Measurements from ENCODE around the gene POMGNT1.

POMGNT1 gene

GRCh38 chr1:46181343-46182260 is 16.6 kb downstream of the POMGNT1 start:
- DNase-seq = peak; percentile 85

GRCh38 chr1:46180082-46180616 is 18.1 kb downstream of the POMGNT1 start:
- DNase-seq = peak; percentile 53

GRCh38 chr1:46179138-46180081 is 18.8 kb downstream of the POMGNT1 start:
- DNase-seq = peak; percentile 76

GRCh38 chr1:46176211-46176865 is 21.9 kb downstream of the POMGNT1 start, which contains the start of gene P3R3URF:
TSS of gene P3R3URF (minus strand) at chr1:46176488. CDS start at chr1:46176471, 17 bp downstream.
- no peak for DNase-seq

GRCh38 chr1:46175243-46175642 is 23.0 kb downstream of the POMGNT1 start:
- no peak for DNase-seq

- no peak for DNase-seq
Measured at GRCh38 chr1:46174448-46175231, 23.6 kb downstream of the POMGNT1 start, which contains the start of gene TSPAN1. TSS of gene TSPAN1 (plus strand) at chr1:46175087. CDS start at chr1:46181108, 6,021 bp downstream.

GRCh38 chr1:46173361-46173856 is 24.8 kb downstream of the POMGNT1 start:
- no peak for DNase-seq

GRCh38 chr1:46172321-46172720 is 25.9 kb downstream of the POMGNT1 start:
- DNase-seq = no peak

- no peak for DNase-seq
Measured at GRCh38 chr1:46171871-46172270, 26.4 kb downstream of the POMGNT1 start.

- no peak for DNase-seq
Measured at GRCh38 chr1:46171351-46171750, 26.9 kb downstream of the POMGNT1 start.

- DNase-seq = no peak
Measured at GRCh38 chr1:46169811-46170454, 28.3 kb downstream of the POMGNT1 start.

- DNase-seq = no peak
Measured at GRCh38 chr1:46168477-46168876, 29.8 kb downstream of the POMGNT1 start.

GRCh38 chr1:46166521-46167462 is 31.4 kb downstream of the POMGNT1 start:
- no peak for DNase-seq

- no peak for DNase-seq
Measured at GRCh38 chr1:46160212-46160611, 38.0 kb downstream of the POMGNT1 start.

- DNase-seq = no peak
Measured at GRCh38 chr1:46159516-46159915, 38.7 kb downstream of the POMGNT1 start.

- DNase-seq = no peak
Measured at GRCh38 chr1:46158312-46159281, 39.6 kb downstream of the POMGNT1 start.

- DNase-seq = no peak
Measured at GRCh38 chr1:46157916-46158311, 40.3 kb downstream of the POMGNT1 start.

GRCh38 chr1:46153732-46154131 is 44.5 kb downstream of the POMGNT1 start:
- no peak for DNase-seq

Data from DMS 273 treated with DMSO at 0.1 percent for 48 hours (cell line).